Measurements from ENCODE around the gene KDM6B.

DNA sequence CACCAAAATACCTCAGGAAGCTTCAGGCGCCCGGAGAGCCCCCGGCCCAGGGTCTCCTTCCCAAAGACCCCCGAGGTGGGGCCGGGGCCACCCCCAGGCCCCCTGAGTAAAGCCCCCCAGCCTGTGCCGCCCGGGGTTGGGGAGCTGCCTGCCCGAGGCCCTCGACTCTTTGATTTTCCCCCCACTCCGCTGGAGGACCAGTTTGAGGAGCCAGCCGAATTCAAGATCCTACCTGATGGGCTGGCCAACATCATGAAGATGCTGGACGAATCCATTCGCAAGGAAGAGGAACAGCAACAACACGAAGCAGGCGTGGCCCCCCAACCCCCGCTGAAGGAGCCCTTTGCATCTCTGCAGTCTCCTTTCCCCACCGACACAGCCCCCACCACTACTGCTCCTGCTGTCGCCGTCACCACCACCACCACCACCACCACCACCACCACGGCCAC lies 14.1 kb downstream of the KDM6B start:
- TF ChIP-seq CTCF (IDR thresholded peaks at IDR 0.05; ENCODE audit: low read length): no peak
- TF ChIP-seq EZH2 (optimal IDR thresholded peaks at IDR 0.05; ENCODE audit: low read depth, low read length): no peak

All from MM.1S (cell line).